ENCODE data around the gene DYDC2. TPM values are rescaled to one million over a fixed set of nuclear protein-coding genes. Genes with fewer than 3 reads are reported as not detected.

The DYDC2 gene
- total RNA-seq, 1 experiment from 2014 or later = 2.8 TPM

DNA sequence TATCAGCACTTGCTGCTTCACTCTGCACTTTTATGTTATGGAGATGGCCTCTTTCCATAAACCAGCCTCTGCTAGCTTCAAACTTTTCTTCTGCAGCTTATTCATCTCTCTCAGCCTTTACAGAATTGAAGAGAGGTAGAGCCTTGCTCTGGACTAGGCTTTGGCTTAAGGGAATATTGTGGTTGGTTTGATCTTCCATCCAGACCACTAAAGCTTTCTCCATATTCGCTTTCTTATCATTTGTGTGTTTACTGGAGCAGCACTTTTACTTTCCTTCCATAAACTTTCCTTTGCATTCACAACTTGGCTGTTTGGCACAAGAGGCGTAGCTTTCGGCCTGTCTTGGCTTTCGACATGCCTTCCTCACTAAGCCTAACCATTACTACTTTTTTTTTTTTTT lies 23.6 kb downstream of the DYDC2 start:
- Histone ChIP-seq H3K56ac (ENCODE audit: insufficient read length, low read depth, low read length) (no peak overlapping the region), H4K91ac (ENCODE audit: insufficient read length, low read depth, low read length) (no peak overlapping the region), H2AK5ac (ENCODE audit: insufficient read length, low read length) (no peak overlapping the region), H3K79me2 (ENCODE audit: insufficient read depth, low read length) (no peaks in the 10 kb centered on the region), H3K9ac (ENCODE audit: extremely low read depth, insufficient read length, low read length) (no peak overlapping the region), H3K23me2 (ENCODE audit: insufficient read length, low read depth, low read length, poor library complexity, severe bottlenecking) (no peaks in the 10 kb centered on the region), H3K14ac (ENCODE audit: insufficient read depth, low read length) (no peak overlapping the region), H4K8ac (replicated peaks; ENCODE audit: insufficient read length, low read depth, low read length) (no peak overlapping the region), H2BK15ac (ENCODE audit: low read depth, low read length) (no peak overlapping the region), H3K4ac (ENCODE audit: low read depth, low read length) (no peak overlapping the region), H3K9me3 (ENCODE audit: control insufficient read depth, low read depth, low read length) (no peaks in the 10 kb centered on the region), H3K23ac (ENCODE audit: insufficient read length, low read depth, low read length) (no peak overlapping the region), H2BK20ac (ENCODE audit: low read depth, low read length, poor library complexity, severe bottlenecking) (no peak overlapping the region), H3T11ph (ENCODE audit: low read length) (no peak overlapping the region), H2BK12ac (ENCODE audit: insufficient read length, low read depth, low read length) (no peak overlapping the region), H4K5ac (ENCODE audit: insufficient read length, low read depth, low read length) (no peak overlapping the region), H3K27ac (ENCODE audit: insufficient read length, low read depth, low read length) (no peak overlapping the region), H2BK120ac (ENCODE audit: low read depth, low read length, poor library complexity, severe bottlenecking) (no peak overlapping the region), H2AFZ (ENCODE audit: low read length) (no peak overlapping the region), H3K4me1 (ENCODE audit: insufficient read depth, low read length) (no peaks in the 10 kb centered on the region), H3K18ac (ENCODE audit: insufficient read length, low read depth, low read length) (no peak overlapping the region), H2BK5ac (ENCODE audit: insufficient read length, low read length) (no peak overlapping the region), H3K4me2 (ENCODE audit: insufficient read depth, insufficient read length, low read length) (no peak overlapping the region), H3K79me1 (ENCODE audit: insufficient read depth, low read depth, low read length, poor library complexity, severe bottlenecking) (no peaks in the 10 kb centered on the region), H4K20me1 (ENCODE audit: control insufficient read depth, insufficient read depth, insufficient read length) (no peaks in the 10 kb centered on the region), H3K27me3 (ENCODE audit: insufficient read depth, low read length) (no peaks in the 10 kb centered on the region)
- no peak for TF ChIP-seq CTCF (conservative IDR thresholded peaks at IDR 0.05)
- Mint-ChIP-seq H3K27me3 (ENCODE audit: low read depth) (no peaks in the 10 kb centered on the region; the same call in 1 of the 2 replicates), H3K27ac (peak overlapping the region in 1 of 3 experiments; percentile 91; a peak in 1 of 7 replicates), H3K9me3 (no peaks in the 10 kb centered on the region), H3K4me3 (no peak overlapping the region), H3K36me3 (ENCODE audit: insufficient read depth in 1 of 3, low read depth in 3 of 3) (no peaks in the 10 kb centered on the region), H3K4me1 (peaks cover 4 to 6% of the 10 kb centered on the region in 2 experiments; a peak in 3 of 4 replicates)
- WGBS (ENCODE audit: extremely low coverage, insufficient read length, low lambda C conversion rate) = no CpG with 5 or more reads among the region's 4 CpGs
- DNase-seq = no peak
